NB4 (cell line): ENCODE results near the gene STK39.

Source experiments
- POLR2A ChIP-seq: IDR thresholded peaks from 2 replicates; pipeline ENCODE4 v1.6.1; 2011; ENCODE audit warnings: mild to moderate bottlenecking; ENCODE audit not compliant: insufficient read length; ENCODE audit errors: extremely low read depth
- TF ChIP-seq, protein P1 (sequence below): IDR thresholded peaks from one replicate; pipeline ENCODE4 v1.5.1; 2012; ENCODE audit warnings: low read depth, low read length

DNA sequence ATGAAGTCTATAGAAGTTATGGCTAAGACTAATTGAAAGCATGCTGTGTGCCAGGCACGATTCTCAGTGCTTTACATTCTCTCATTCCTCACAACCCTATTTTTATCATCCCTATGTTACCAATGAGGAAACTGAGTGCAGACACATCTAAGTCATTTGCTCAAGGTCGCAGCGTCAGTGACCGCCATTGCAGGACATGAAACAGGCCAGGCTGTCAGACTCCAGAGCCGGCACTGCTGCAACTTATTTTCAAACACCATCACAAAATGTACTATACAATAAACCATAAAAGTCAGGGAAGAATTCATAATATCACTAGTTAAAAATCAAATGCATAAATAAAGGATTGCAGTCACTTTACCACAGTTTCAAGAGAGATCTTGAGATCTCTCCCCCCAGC, 5.6 kb downstream of the STK39 start:
- TF ChIP-seq, protein P1, sequence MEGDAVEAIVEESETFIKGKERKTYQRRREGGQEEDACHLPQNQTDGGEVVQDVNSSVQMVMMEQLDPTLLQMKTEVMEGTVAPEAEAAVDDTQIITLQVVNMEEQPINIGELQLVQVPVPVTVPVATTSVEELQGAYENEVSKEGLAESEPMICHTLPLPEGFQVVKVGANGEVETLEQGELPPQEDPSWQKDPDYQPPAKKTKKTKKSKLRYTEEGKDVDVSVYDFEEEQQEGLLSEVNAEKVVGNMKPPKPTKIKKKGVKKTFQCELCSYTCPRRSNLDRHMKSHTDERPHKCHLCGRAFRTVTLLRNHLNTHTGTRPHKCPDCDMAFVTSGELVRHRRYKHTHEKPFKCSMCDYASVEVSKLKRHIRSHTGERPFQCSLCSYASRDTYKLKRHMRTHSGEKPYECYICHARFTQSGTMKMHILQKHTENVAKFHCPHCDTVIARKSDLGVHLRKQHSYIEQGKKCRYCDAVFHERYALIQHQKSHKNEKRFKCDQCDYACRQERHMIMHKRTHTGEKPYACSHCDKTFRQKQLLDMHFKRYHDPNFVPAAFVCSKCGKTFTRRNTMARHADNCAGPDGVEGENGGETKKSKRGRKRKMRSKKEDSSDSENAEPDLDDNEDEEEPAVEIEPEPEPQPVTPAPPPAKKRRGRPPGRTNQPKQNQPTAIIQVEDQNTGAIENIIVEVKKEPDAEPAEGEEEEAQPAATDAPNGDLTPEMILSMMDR: no peak
- TF ChIP-seq POLR2A: no peak
